HG02981 (cell line): ENCODE results near the gene LMTK3.

Experiments used
- ATAC-seq: cut with Tn5 transposase; IDR thresholded peaks from one replicate; pipeline ENCODE4 v1.9.1; 2021; ENCODE audit warnings: mild to moderate bottlenecking, moderate library complexity; ENCODE audit not compliant: unreplicated experiment

Gene LMTK3

GRCh38 chr19:48511800-48512503, at the start of gene LMTK3:
LMTK3 (minus strand) TSS chr19:48511835; CDS start chr19:48511576, 259 bp downstream.
- no peak for ATAC-seq

GRCh38 chr19:48561412-48561811, 49.8 kb upstream of the LMTK3 start:
- no peak for ATAC-seq

GRCh38 chr19:48560095-48560530, 48.5 kb upstream of the LMTK3 start:
- ATAC-seq, result no peak

- ATAC-seq, result no peak
Observed at GRCh38 chr19:48558018-48558684, 46.5 kb upstream of the LMTK3 start.

GRCh38 chr19:48556825-48557224, 45.2 kb upstream of the LMTK3 start:
- ATAC-seq, result no peak

- ATAC-seq, result no peak
Observed at GRCh38 chr19:48556163-48556562, 44.5 kb upstream of the LMTK3 start.

GRCh38 chr19:48554385-48555091, 42.9 kb upstream of the LMTK3 start:
- ATAC-seq, result no peak

- ATAC-seq, result no peak
Observed at GRCh38 chr19:48553676-48554384, 42.2 kb upstream of the LMTK3 start.

GRCh38 chr19:48552406-48553322, 41.0 kb upstream of the LMTK3 start:
- no peak for ATAC-seq

- no peak for ATAC-seq
Observed at GRCh38 chr19:48551437-48552302, 40.0 kb upstream of the LMTK3 start, which contains the start of gene SULT2B1. SULT2B1 (plus strand) TSS chr19:48552172; CDS start chr19:48552253, 81 bp downstream.

- ATAC-seq, result no peak
Observed at GRCh38 chr19:48549380-48549779, 37.7 kb upstream of the LMTK3 start.

- ATAC-seq, result no peak
Observed at GRCh38 chr19:48548253-48548911, 36.7 kb upstream of the LMTK3 start.

- no peak for ATAC-seq
Observed at GRCh38 chr19:48547722-48548121, 36.1 kb upstream of the LMTK3 start.

GRCh38 chr19:48544856-48545750, 33.5 kb upstream of the LMTK3 start:
- no peak for ATAC-seq

GRCh38 chr19:48543121-48543710, 31.6 kb upstream of the LMTK3 start:
- ATAC-seq, result no peak

- ATAC-seq, result no peak
Observed at GRCh38 chr19:48541813-48542212, 30.2 kb upstream of the LMTK3 start.

- ATAC-seq, result no peak
Observed at GRCh38 chr19:48540110-48540509, 28.5 kb upstream of the LMTK3 start.
